Loucy (cell line): Measurements from ENCODE around the gene KLC1.

Experiments
- H2AFZ ChIP-seq: fragments of 200-600 bp; sonication (generic); 2 replicates; pipeline ENCODE4 v1.6.0; 2016; ENCODE audit warnings: antibody characterized with exemption, mild to moderate bottlenecking, low read length, moderate library complexity
- H3F3A ChIP-seq: fragments of 200-600 bp; 2 replicates; pipeline ENCODE4 v1.6.0; 2016; ENCODE audit warnings: antibody characterized with exemption, low read depth, mild to moderate bottlenecking
- H3K27me3 ChIP-seq: fragments of 200-600 bp; sonication (generic); 2 replicates; pipeline ENCODE4 v1.6.1; 2014; ENCODE audit warnings: low read length, mild to moderate bottlenecking; ENCODE audit not compliant: insufficient read depth, poor library complexity, severe bottlenecking
- H3K36me3 ChIP-seq: fragments of 200-600 bp; sonication (generic); 2 replicates; pipeline ENCODE4 v1.6.1; 2016; ENCODE audit warnings: low read length; ENCODE audit not compliant: insufficient read depth
- H3K4me1 ChIP-seq: fragments of 200-600 bp; sonication (generic); 2 replicates; pipeline ENCODE4 v1.5.1; 2014; ENCODE audit warnings: low read length, mild to moderate bottlenecking; ENCODE audit not compliant: insufficient read depth, poor library complexity, severe bottlenecking
- H3K4me2 ChIP-seq: fragments of 200-600 bp; sonication (generic); 2 replicates; pipeline ENCODE4 v1.6.0; 2014; ENCODE audit warnings: antibody characterized with exemption, low read length, low read depth, mild to moderate bottlenecking; ENCODE audit not compliant: poor library complexity, severe bottlenecking
- H3K4me3 ChIP-seq: fragments of 200-600 bp; sonication (generic); 2 replicates; pipeline ENCODE4 v1.5.1; 2014; ENCODE audit warnings: low read length, mild to moderate bottlenecking, mixed read lengths; ENCODE audit not compliant: poor library complexity, severe bottlenecking
- H3K79me2 ChIP-seq: fragments of 200-600 bp; sonication (generic); 2 replicates; pipeline ENCODE4 v1.6.1; 2014; ENCODE audit warnings: low read length; ENCODE audit not compliant: insufficient read depth
- H3K9ac ChIP-seq: fragments of 200-600 bp; sonication (generic); 2 replicates; pipeline ENCODE4 v1.6.0; 2014; ENCODE audit warnings: mild to moderate bottlenecking, low read depth, low read length, moderate library complexity; ENCODE audit not compliant: poor library complexity, severe bottlenecking
- H3K9me2 ChIP-seq: fragments of 200-600 bp; sonication (generic); replicated peaks from 2 replicates; pipeline ENCODE4 v1.6.1; 2016; ENCODE audit warnings: low read depth, low read length, mixed read lengths
- H3K9me3 ChIP-seq: fragments of 200-600 bp; sonication (generic); 2 replicates; pipeline ENCODE4 v1.6.1; 2014; ENCODE audit warnings: mild to moderate bottlenecking, antibody characterized with exemption, low read length, low read depth; ENCODE audit not compliant: insufficient read depth
- H4K20me1 ChIP-seq: fragments of 200-600 bp; sonication (generic); 2 replicates; pipeline ENCODE4 v1.6.0; 2014; ENCODE audit warnings: antibody characterized with exemption, low read length, mild to moderate bottlenecking; ENCODE audit not compliant: insufficient read depth, poor library complexity, severe bottlenecking
- CTCF ChIP-seq: fragments of 200-600 bp; sonication (generic); conservative IDR thresholded peaks from 2 replicates; pipeline ENCODE4 v1.5.1; 2014; ENCODE audit warnings: mild to moderate bottlenecking, antibody characterized with exemption, low read length
- EZH2phosphoT487 ChIP-seq: fragments of 200-600 bp; IDR thresholded peaks from 2 replicates; pipeline ENCODE4 v1.6.1; 2018; ENCODE audit warnings: antibody characterized with exemption, mild to moderate bottlenecking, moderate library complexity, borderline replicate concordance

The KLC1 gene

GRCh38 chr14:103708750-103709187, 79.8 kb downstream of the KLC1 start:
- Histone ChIP-seq H3F3A (no peaks in the 10 kb centered on the region), H4K20me1 (peaks cover under 1% of the 10 kb centered on the region)

GRCh38 chr14:103709814-103710213, 80.8 kb downstream of the KLC1 start:
- peaks cover 35% of the 10 kb centered on the region; the same call in 1 of the 2 replicates for H3K36me3 ChIP-seq
- H4K20me1 ChIP-seq = peaks cover 4% of the 10 kb centered on the region
- TF ChIP-seq EZH2phosphoT487 (no peak), CTCF (no peak)
- no peaks in the 10 kb centered on the region for H3F3A ChIP-seq
- H3K9me3 ChIP-seq = no peaks in the 10 kb centered on the region
- no peak overlapping the region for H3K4me3 ChIP-seq
- H3K9ac ChIP-seq = no peak overlapping the region
- H3K4me2 ChIP-seq = no peak overlapping the region
- no peaks in the 10 kb centered on the region for H3K27me3 ChIP-seq
- peaks cover 12% of the 10 kb centered on the region for H3K4me1 ChIP-seq
- peaks cover 20% of the 10 kb centered on the region for H3K79me2 ChIP-seq
- no peaks in the 10 kb centered on the region for H3K9me2 ChIP-seq
- H2AFZ ChIP-seq = no peak overlapping the region

More at GRCh38 chr14:103708750-103709187, 79.8 kb downstream of the KLC1 start:
- no peak overlapping the region for H3K4me2 ChIP-seq
- peaks cover 9% of the 10 kb centered on the region for H3K79me2 ChIP-seq
- H2AFZ ChIP-seq = no peak overlapping the region
- TF ChIP-seq EZH2phosphoT487 = no peak
- TF ChIP-seq CTCF = no peak
- H3K9me2 ChIP-seq = no peaks in the 10 kb centered on the region
- H3K36me3 ChIP-seq = peaks cover 38% of the 10 kb centered on the region; the same call in 1 of the 2 replicates
- H3K9me3 ChIP-seq = no peaks in the 10 kb centered on the region
- H3K4me1 ChIP-seq = peaks cover 6% of the 10 kb centered on the region
- H3K4me3 ChIP-seq = no peak overlapping the region
- no peaks in the 10 kb centered on the region for H3K27me3 ChIP-seq
- H3K9ac ChIP-seq = no peak overlapping the region

- Histone ChIP-seq H3F3A (no peaks in the 10 kb centered on the region), H3K9me3 (no peaks in the 10 kb centered on the region), H3K4me3 (no peak overlapping the region), H3K4me1 (peaks cover 12% of the 10 kb centered on the region), H3K9me2 (no peaks in the 10 kb centered on the region), H3K27me3 (no peaks in the 10 kb centered on the region), H2AFZ (no peak overlapping the region), H3K9ac (no peak overlapping the region), H3K36me3 (peaks cover 29% of the 10 kb centered on the region; the same call in 1 of the 2 replicates), H4K20me1 (peaks cover 4% of the 10 kb centered on the region), H3K4me2 (peak overlapping the region; percentile 32), H3K79me2 (peaks cover 23% of the 10 kb centered on the region)
- no peak for TF ChIP-seq CTCF
- no peak for TF ChIP-seq EZH2phosphoT487
Measured at GRCh38 chr14:103710771-103711377, 81.9 kb downstream of the KLC1 start.
